ENCODE measurements around the gene IQCK.

Gene IQCK

GRCh38 chr16:19871721-19872120 is 153.7 kb downstream of the IQCK start:
- no peak for TF ChIP-seq EGR1 (IDR thresholded peaks at IDR 0.05)
- no peak for TF ChIP-seq TCF12 (IDR thresholded peaks at IDR 0.05; ENCODE audit: low read depth)
- no peak for TF ChIP-seq YY1 (IDR thresholded peaks at IDR 0.05; ENCODE audit: low read depth)
- no peak for TF ChIP-seq REST (IDR thresholded peaks at IDR 0.05; ENCODE audit: low read depth)
- TF ChIP-seq CREB1 (IDR thresholded peaks at IDR 0.05; ENCODE audit: low read depth) = no peak
- TF ChIP-seq, protein P1, sequence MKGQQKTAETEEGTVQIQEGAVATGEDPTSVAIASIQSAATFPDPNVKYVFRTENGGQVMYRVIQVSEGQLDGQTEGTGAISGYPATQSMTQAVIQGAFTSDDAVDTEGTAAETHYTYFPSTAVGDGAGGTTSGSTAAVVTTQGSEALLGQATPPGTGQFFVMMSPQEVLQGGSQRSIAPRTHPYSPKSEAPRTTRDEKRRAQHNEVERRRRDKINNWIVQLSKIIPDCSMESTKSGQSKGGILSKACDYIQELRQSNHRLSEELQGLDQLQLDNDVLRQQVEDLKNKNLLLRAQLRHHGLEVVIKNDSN (IDR thresholded peaks at IDR 0.05) = no peak
- no peak for TF ChIP-seq CEBPB (IDR thresholded peaks at IDR 0.05)
- no peak for TF ChIP-seq TEAD4 (IDR thresholded peaks at IDR 0.05)

GRCh38 chr16:19872179-19872863 is 154.2 kb downstream of the IQCK start:
- TF ChIP-seq ZBTB7A (IDR thresholded peaks at IDR 0.05; ENCODE audit: low read depth) = no peak
- TF ChIP-seq, protein P2, sequence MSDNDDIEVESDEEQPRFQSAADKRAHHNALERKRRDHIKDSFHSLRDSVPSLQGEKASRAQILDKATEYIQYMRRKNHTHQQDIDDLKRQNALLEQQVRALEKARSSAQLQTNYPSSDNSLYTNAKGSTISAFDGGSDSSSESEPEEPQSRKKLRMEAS (IDR thresholded peaks at IDR 0.05) = no peak
- TF ChIP-seq EP300 (IDR thresholded peaks at IDR 0.05; ENCODE audit: borderline replicate concordance) = no peak
- TF ChIP-seq REST (IDR thresholded peaks at IDR 0.05; ENCODE audit: low read depth) = no peak
- no peak for TF ChIP-seq CEBPB (IDR thresholded peaks at IDR 0.05)
- TF ChIP-seq NFIC (IDR thresholded peaks at IDR 0.05) = no peak
- no peak for TF ChIP-seq CREB1 (IDR thresholded peaks at IDR 0.05; ENCODE audit: low read depth)
- TF ChIP-seq, protein P1 (IDR thresholded peaks at IDR 0.05) = no peak
- TF ChIP-seq TAF1 (IDR thresholded peaks at IDR 0.05; ENCODE audit: low read depth) = no peak
- no peak for TF ChIP-seq TCF12 (IDR thresholded peaks at IDR 0.05; ENCODE audit: low read depth)
- TF ChIP-seq TEAD4 (IDR thresholded peaks at IDR 0.05) = no peak
- no peak for TF ChIP-seq EGR1 (IDR thresholded peaks at IDR 0.05)
- TF ChIP-seq YY1 (IDR thresholded peaks at IDR 0.05; ENCODE audit: low read depth) = no peak

GRCh38 chr16:19872935-19873334 is 154.9 kb downstream of the IQCK start:
- TF ChIP-seq RAD21 (IDR thresholded peaks at IDR 0.05; ENCODE audit: low read depth) = no peak
- no peak for TF ChIP-seq FOXM1 (IDR thresholded peaks at IDR 0.05; ENCODE audit: borderline replicate concordance, low read depth)
- no peak for TF ChIP-seq TCF12 (IDR thresholded peaks at IDR 0.05; ENCODE audit: low read depth)
- TF ChIP-seq EGR1 (IDR thresholded peaks at IDR 0.05) = no peak
- no peak for TF ChIP-seq NFIC (IDR thresholded peaks at IDR 0.05)
- TF ChIP-seq, protein P1 (IDR thresholded peaks at IDR 0.05) = no peak
- TF ChIP-seq REST (IDR thresholded peaks at IDR 0.05; ENCODE audit: low read depth) = no peak
- no peak for TF ChIP-seq TAF1 (IDR thresholded peaks at IDR 0.05; ENCODE audit: low read depth)
- no peak for TF ChIP-seq CREB1 (IDR thresholded peaks at IDR 0.05; ENCODE audit: low read depth)
- TF ChIP-seq YY1 (IDR thresholded peaks at IDR 0.05; ENCODE audit: low read depth) = no peak
- no peak for TF ChIP-seq ZBTB7A (IDR thresholded peaks at IDR 0.05; ENCODE audit: low read depth)
- TF ChIP-seq, protein P2 (IDR thresholded peaks at IDR 0.05) = no peak
- TF ChIP-seq CEBPB (IDR thresholded peaks at IDR 0.05) = no peak

GRCh38 chr16:19874026-19874425 is 156.0 kb downstream of the IQCK start:
- no peak for TF ChIP-seq TEAD4 (IDR thresholded peaks at IDR 0.05)
- no peak for TF ChIP-seq CREB1 (IDR thresholded peaks at IDR 0.05; ENCODE audit: low read depth)
- no peak for TF ChIP-seq TCF12 (IDR thresholded peaks at IDR 0.05; ENCODE audit: low read depth)
- no peak for TF ChIP-seq TAF1 (IDR thresholded peaks at IDR 0.05; ENCODE audit: low read depth)
- no peak for TF ChIP-seq FOXM1 (IDR thresholded peaks at IDR 0.05; ENCODE audit: borderline replicate concordance, low read depth)
- TF ChIP-seq RAD21 (IDR thresholded peaks at IDR 0.05; ENCODE audit: low read depth) = no peak
- no peak for TF ChIP-seq EP300 (IDR thresholded peaks at IDR 0.05; ENCODE audit: borderline replicate concordance)
- no peak for TF ChIP-seq YY1 (IDR thresholded peaks at IDR 0.05; ENCODE audit: low read depth)
- TF ChIP-seq, protein P1 (IDR thresholded peaks at IDR 0.05) = no peak

All from Ishikawa (cell line).